ENCODE results near the gene CEACAM16. TPM values are rescaled to one million over a fixed set of nuclear protein-coding genes. Genes with fewer than 3 reads are reported as not detected.

The CEACAM16 gene
- polyA plus RNA-seq, 4 donors = 0.07 TPM; not detected in 3

GRCh38 chr19:44740351-44740824 is 41.4 kb downstream of the CEACAM16 start:
- no peaks in the 10 kb centered on the region for H3K36me3 ChIP-seq (ENCODE audit: control insufficient read depth in 3 of 3, insufficient read depth in 2 of 3, low read depth in 1 of 3, low read length in 3 of 3)
- H3K27me3 ChIP-seq (ENCODE audit: control insufficient read depth in 3 of 3, insufficient read depth in 3 of 3, low read length in 3 of 3) = no peaks in the 10 kb centered on the region
- no peak for DNase-seq
- H3K4me3 ChIP-seq (ENCODE audit: low read depth in 1 of 3, low read length in 3 of 3) = no peak overlapping the region
- whole genome bisulfite sequencing, 3 donors = 31 to 52% (median 51%) methylated on average over 3 of the region's 3 CpGs
- peaks cover 4 to 60% (median 8%) of the 10 kb centered on the region in 3 donors for H3K4me1 ChIP-seq (ENCODE audit: control insufficient read depth in 3 of 3, insufficient read depth in 2 of 3, low read depth in 1 of 3, low read length in 2 of 3)
- H3K9me3 ChIP-seq (ENCODE audit: control insufficient read depth in 2 of 2, insufficient read depth in 1 of 2, low read depth in 1 of 2, low read length in 1 of 2) = no peaks in the 10 kb centered on the region
- H3K27ac ChIP-seq (ENCODE audit: low read depth in 1 of 3, low read length in 2 of 3) = no peak overlapping the region
- FAIRE-seq = no peak

GRCh38 chr19:44741258-44741731 is 42.3 kb downstream of the CEACAM16 start:
- WGBS, 3 donors = 32 to 43% (median 37%) methylated on average over 6 of the region's 6 CpGs
- Histone ChIP-seq H3K4me1 (ENCODE audit: control insufficient read depth in 3 of 3, insufficient read depth in 2 of 3, low read depth in 1 of 3, low read length in 2 of 3) (peaks cover 4 to 69% (median 8%) of the 10 kb centered on the region in 3 donors), H3K27ac (ENCODE audit: low read depth in 1 of 3, low read length in 2 of 3) (peak overlapping the region; percentile 86 to 94 (median 88)), H3K9me3 (ENCODE audit: control insufficient read depth in 2 of 2, insufficient read depth in 1 of 2, low read depth in 1 of 2, low read length in 1 of 2) (no peaks in the 10 kb centered on the region), H3K36me3 (ENCODE audit: control insufficient read depth in 3 of 3, insufficient read depth in 2 of 3, low read depth in 1 of 3, low read length in 3 of 3) (no peaks in the 10 kb centered on the region), H3K4me3 (ENCODE audit: low read depth in 1 of 3, low read length in 3 of 3) (no peak overlapping the region), H3K27me3 (ENCODE audit: control insufficient read depth in 3 of 3, insufficient read depth in 3 of 3, low read length in 3 of 3) (no peaks in the 10 kb centered on the region)
- no peak for DNase-seq
- no peak for FAIRE-seq

DNA sequence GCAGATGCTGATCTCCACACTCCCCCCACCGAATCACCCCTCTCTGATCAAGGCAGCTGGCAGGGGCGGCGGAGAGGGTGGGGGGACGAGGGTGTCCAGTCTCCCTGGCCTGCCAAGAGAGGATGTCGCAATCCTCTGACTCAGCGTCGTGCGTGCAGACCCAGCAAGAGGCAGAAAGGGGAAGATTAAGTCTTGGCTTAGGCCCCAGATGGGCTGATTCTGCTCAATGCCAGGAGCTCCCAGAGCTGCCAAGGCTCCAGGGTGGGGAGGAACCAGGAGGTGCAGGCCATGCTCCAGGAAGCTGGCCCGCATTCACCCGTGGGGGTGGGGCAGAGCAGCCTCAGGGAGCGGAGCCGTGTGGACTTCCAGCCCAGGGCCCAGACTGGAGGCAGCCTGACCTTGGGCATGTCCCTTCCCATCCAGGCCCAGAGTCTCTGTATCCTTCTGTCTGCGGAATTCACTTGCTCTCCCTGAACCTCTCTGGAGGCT is 42.9 kb downstream of the CEACAM16 start:
- Histone ChIP-seq H3K27ac (ENCODE audit: low read depth in 1 of 3, low read length in 2 of 3) (peak overlapping the region; percentile 86 to 94 (median 88)), H3K27me3 (ENCODE audit: control insufficient read depth in 3 of 3, insufficient read depth in 3 of 3, low read length in 3 of 3) (no peaks in the 10 kb centered on the region), H3K4me1 (ENCODE audit: control insufficient read depth in 3 of 3, insufficient read depth in 2 of 3, low read depth in 1 of 3, low read length in 2 of 3) (peaks cover 4 to 75% (median 13%) of the 10 kb centered on the region in 3 donors), H3K9me3 (ENCODE audit: control insufficient read depth in 2 of 2, insufficient read depth in 1 of 2, low read depth in 1 of 2, low read length in 1 of 2) (no peaks in the 10 kb centered on the region), H3K36me3 (ENCODE audit: control insufficient read depth in 3 of 3, insufficient read depth in 2 of 3, low read depth in 1 of 3, low read length in 3 of 3) (no peaks in the 10 kb centered on the region), H3K4me3 (ENCODE audit: low read depth in 1 of 3, low read length in 3 of 3) (no peak overlapping the region)
- FAIRE-seq = no peak
- WGBS, 3 donors = 6 to 24% (median 12%) methylated on average over 13 of the region's 13 CpGs
- peak; percentile 95 to 100 for DNase-seq

- Histone ChIP-seq H3K4me1 (ENCODE audit: control insufficient read depth in 3 of 3, insufficient read depth in 2 of 3, low read depth in 1 of 3, low read length in 2 of 3) (peaks cover 4 to 79% (median 15%) of the 10 kb centered on the region in 3 donors), H3K36me3 (ENCODE audit: control insufficient read depth in 3 of 3, insufficient read depth in 2 of 3, low read depth in 1 of 3, low read length in 3 of 3) (no peaks in the 10 kb centered on the region), H3K27ac (ENCODE audit: low read depth in 1 of 3, low read length in 2 of 3) (peak overlapping the region; percentile 77 to 94 (median 88)), H3K27me3 (ENCODE audit: control insufficient read depth in 3 of 3, insufficient read depth in 3 of 3, low read length in 3 of 3) (no peaks in the 10 kb centered on the region), H3K4me3 (ENCODE audit: low read depth in 1 of 3, low read length in 3 of 3) (no peak overlapping the region), H3K9me3 (ENCODE audit: control insufficient read depth in 2 of 2, insufficient read depth in 1 of 2, low read depth in 1 of 2, low read length in 1 of 2) (no peaks in the 10 kb centered on the region)
- FAIRE-seq (no peak), DNase-seq (peak in 1 of 2 donors; percentile 66)
- WGBS, 3 donors = 35 to 53% (median 49%) methylated on average over 20 of the region's 20 CpGs
Observed at GRCh38 chr19:44742330-44743061, 43.5 kb downstream of the CEACAM16 start.

- FAIRE-seq = no peak
- H3K4me1 ChIP-seq (ENCODE audit: control insufficient read depth in 3 of 3, insufficient read depth in 2 of 3, low read depth in 1 of 3, low read length in 2 of 3) = peaks cover 0 to 82% (median 15%) of the 10 kb centered on the region in 3 donors
- 14 to 39% (median 38%) methylated on average over 2 to 3 of the region's 3 CpGs for WGBS, 3 donors
Observed at GRCh38 chr19:44744871-44745332, 46.0 kb downstream of the CEACAM16 start.

DNA sequence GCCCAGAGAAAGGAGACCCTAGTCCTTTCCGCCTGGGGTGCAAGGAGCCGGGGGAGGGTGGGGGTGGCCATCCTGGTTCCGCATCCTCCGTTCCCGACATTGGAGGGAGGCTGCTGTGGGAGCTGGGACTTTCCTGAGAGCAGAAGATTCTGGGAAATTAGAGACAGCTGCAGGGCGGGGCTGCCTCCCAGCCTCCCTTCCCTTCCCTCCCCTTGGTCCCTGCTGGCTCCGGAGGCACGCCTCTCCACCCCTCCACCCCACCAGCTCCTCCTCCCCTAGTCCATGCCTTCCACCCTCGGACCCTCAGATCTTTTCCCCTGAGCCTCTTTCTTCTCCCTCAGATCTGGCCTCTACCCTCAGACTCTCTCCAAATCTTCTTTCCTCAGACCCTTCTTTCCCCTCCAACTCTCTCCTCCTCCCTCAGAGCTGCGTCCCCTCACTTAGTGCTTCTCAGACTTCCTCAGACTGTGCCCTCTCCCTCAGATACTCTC is 46.4 kb downstream of the CEACAM16 start:
- FAIRE-seq = no peak
- peaks cover 0 to 80% (median 15%) of the 10 kb centered on the region in 3 donors for H3K4me1 ChIP-seq (ENCODE audit: control insufficient read depth in 3 of 3, insufficient read depth in 2 of 3, low read depth in 1 of 3, low read length in 2 of 3)

More at GRCh38 chr19:44744871-44745332, 46.0 kb downstream of the CEACAM16 start:
- peak; percentile 76 to 88 for DNase-seq
- H3K27me3 ChIP-seq (ENCODE audit: control insufficient read depth in 3 of 3, insufficient read depth in 3 of 3, low read length in 3 of 3) = no peaks in the 10 kb centered on the region
- H3K27ac ChIP-seq (ENCODE audit: low read depth in 1 of 3, low read length in 2 of 3) = peak overlapping the region; percentile 92 to 99 (median 98)
- H3K4me3 ChIP-seq (ENCODE audit: low read depth in 1 of 3, low read length in 3 of 3) = peak overlapping the region in 1 of 3 donors; percentile 27
- H3K36me3 ChIP-seq (ENCODE audit: control insufficient read depth in 3 of 3, insufficient read depth in 2 of 3, low read depth in 1 of 3, low read length in 3 of 3) = peaks cover 0 to 5% (median 0%) of the 10 kb centered on the region in 3 donors
- no peaks in the 10 kb centered on the region for H3K9me3 ChIP-seq (ENCODE audit: control insufficient read depth in 2 of 2, insufficient read depth in 1 of 2, low read depth in 1 of 2, low read length in 1 of 2)

DNA sequence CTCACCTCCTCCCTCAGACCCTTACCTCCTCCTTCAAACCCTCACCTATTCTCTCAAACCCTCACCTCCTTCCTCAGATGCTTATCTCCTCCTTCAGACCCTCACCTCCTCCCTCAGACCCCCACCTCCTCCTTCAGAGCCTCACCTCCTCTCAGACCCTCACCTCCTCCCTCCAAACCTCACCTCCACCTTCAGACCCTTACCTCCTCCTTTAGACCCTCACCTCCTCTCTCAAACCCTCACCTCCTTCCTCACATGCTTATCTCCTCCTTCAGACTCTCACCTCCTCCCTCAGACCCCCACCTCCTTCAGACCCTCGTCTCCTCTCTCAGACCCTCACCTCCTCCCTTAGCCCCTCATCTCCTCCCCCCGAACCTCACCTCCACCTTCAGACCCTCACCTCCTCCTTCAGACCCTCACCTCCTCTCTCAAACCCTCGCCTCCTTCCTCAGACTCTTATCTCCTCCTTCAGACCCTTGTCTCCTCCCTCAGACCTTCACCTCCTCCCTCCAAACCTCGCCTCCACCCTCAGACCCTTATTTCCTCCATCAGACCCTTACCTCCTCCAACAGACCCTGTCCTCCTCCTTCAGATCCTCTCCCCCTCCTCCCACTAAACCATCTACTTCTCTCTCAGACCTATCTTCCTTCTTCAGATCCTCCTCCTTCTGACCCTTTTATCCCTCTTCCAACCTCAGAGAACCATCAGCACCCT is 47.1 kb downstream of the CEACAM16 start:
- Histone ChIP-seq H3K36me3 (ENCODE audit: control insufficient read depth in 3 of 3, insufficient read depth in 2 of 3, low read depth in 1 of 3, low read length in 3 of 3) (peaks cover 0 to 16% (median 0%) of the 10 kb centered on the region in 3 donors), H3K4me1 (ENCODE audit: control insufficient read depth in 3 of 3, insufficient read depth in 2 of 3, low read depth in 1 of 3, low read length in 2 of 3) (peaks cover 0 to 78% (median 15%) of the 10 kb centered on the region in 3 donors), H3K27ac (ENCODE audit: low read depth in 1 of 3, low read length in 2 of 3) (peak overlapping the region; percentile 92 to 99 (median 98)), H3K9me3 (ENCODE audit: control insufficient read depth in 2 of 2, insufficient read depth in 1 of 2, low read depth in 1 of 2, low read length in 1 of 2) (no peaks in the 10 kb centered on the region), H3K27me3 (ENCODE audit: control insufficient read depth in 3 of 3, insufficient read depth in 3 of 3, low read length in 3 of 3) (no peaks in the 10 kb centered on the region), H3K4me3 (ENCODE audit: low read depth in 1 of 3, low read length in 3 of 3) (peak overlapping the region in 1 of 3 donors; percentile 29)
- no peak for FAIRE-seq
- no peak for DNase-seq
- 60 to 69% (median 64%) methylated on average over 4 of the region's 4 CpGs for WGBS, 3 donors

More for the DNA sequence above, 46.4 kb downstream of the CEACAM16 start:
- Histone ChIP-seq H3K27ac (ENCODE audit: low read depth in 1 of 3, low read length in 2 of 3) (peak overlapping the region; percentile 92 to 99 (median 98)), H3K9me3 (ENCODE audit: control insufficient read depth in 2 of 2, insufficient read depth in 1 of 2, low read depth in 1 of 2, low read length in 1 of 2) (no peaks in the 10 kb centered on the region), H3K4me3 (ENCODE audit: low read depth in 1 of 3, low read length in 3 of 3) (peak overlapping the region in 1 of 3 donors; percentile 27), H3K27me3 (ENCODE audit: control insufficient read depth in 3 of 3, insufficient read depth in 3 of 3, low read length in 3 of 3) (no peaks in the 10 kb centered on the region), H3K36me3 (ENCODE audit: control insufficient read depth in 3 of 3, insufficient read depth in 2 of 3, low read depth in 1 of 3, low read length in 3 of 3) (peaks cover 0 to 10% (median 0%) of the 10 kb centered on the region in 3 donors)
- DNase-seq = peak; percentile 75 to 80
- 9 to 31% (median 23%) methylated on average over 10 of the region's 10 CpGs for WGBS, 3 donors

DNA sequence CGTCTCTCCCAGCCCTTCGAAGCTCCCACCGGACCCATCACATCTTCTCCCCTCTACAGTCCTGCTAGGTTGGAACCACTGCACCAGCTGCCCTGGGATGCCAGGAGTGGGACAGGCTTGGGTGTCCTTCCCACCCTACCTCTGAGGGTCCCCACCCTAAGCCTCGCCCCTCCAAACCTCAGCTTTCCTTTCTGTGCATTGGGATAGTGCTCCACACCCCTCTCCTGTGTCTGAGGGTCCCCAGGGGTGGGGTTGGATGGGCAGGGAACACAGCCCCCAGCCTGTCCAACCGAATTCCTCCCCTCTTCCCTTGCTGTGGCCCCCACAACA is 47.6 kb downstream of the CEACAM16 start:
- 40 to 63% (median 56%) methylated on average over 5 of the region's 5 CpGs for WGBS, 3 donors
- Histone ChIP-seq H3K4me3 (ENCODE audit: low read depth in 1 of 3, low read length in 3 of 3) (peak overlapping the region in 1 of 3 donors; percentile 29), H3K27me3 (ENCODE audit: control insufficient read depth in 3 of 3, insufficient read depth in 3 of 3, low read length in 3 of 3) (no peaks in the 10 kb centered on the region), H3K4me1 (ENCODE audit: control insufficient read depth in 3 of 3, insufficient read depth in 2 of 3, low read depth in 1 of 3, low read length in 2 of 3) (peaks cover 0 to 77% (median 15%) of the 10 kb centered on the region in 3 donors), H3K9me3 (ENCODE audit: control insufficient read depth in 2 of 2, insufficient read depth in 1 of 2, low read depth in 1 of 2, low read length in 1 of 2) (no peaks in the 10 kb centered on the region), H3K36me3 (ENCODE audit: control insufficient read depth in 3 of 3, insufficient read depth in 2 of 3, low read depth in 1 of 3, low read length in 3 of 3) (peaks cover 0 to 22% (median 0%) of the 10 kb centered on the region in 3 donors), H3K27ac (ENCODE audit: low read depth in 1 of 3, low read length in 2 of 3) (peak overlapping the region; percentile 92 to 99 (median 98))
- FAIRE-seq (no peak), DNase-seq (no peak)

All from small intestine (tissue), 7 donors.